ENCODE data around the gene VPS37B. TPM values are rescaled to one million over a fixed set of nuclear protein-coding genes. Genes with fewer than 3 reads are reported as not detected.

Gene VPS37B
- total and polyA plus RNA-seq, 2 donors (not counting 1 experiment from before 2014, with no cell fraction given), result 66.7 to 88.1 TPM

DNA sequence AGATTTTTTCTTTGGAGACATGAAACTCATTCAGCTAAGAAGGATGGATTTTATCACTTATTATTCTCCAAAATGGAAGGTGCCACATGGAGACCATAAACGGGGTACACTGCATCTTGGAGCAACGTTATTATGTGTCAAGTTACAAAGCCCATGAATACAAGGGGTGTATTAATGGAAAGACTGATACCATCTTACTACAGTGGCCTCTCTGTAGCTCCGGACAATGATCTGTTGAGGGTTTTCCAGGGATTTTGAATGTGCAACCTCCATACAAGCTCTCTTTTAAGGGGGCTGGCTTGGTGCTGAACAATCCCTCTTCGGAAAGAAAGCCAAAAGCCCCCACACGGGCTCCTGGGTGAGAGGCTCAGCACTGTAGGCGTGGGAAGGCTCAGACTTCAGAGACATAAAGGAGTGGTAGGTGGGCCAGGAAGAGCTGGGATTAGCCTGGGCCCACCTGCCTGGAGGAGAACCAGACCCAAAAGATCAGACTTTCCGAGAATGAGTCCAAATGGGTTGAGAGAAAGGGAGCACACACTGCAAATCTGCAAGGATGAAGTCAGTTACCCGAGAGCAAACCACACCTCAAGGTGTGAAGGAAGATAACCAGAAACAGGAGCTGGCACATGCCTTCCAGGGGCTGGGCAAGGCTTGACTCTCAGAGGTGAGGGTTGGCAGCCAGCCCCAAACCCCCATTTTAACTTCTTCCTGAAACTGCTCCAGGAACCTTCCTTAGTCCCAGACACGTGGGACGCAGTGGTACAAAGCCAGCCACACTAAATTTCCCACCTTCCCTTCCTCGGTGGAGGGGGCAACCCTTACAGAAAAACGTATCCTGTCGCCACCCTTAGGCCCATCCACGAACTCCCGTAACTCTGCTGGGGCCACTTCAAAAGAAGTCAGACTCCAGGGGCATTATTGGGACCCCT is 1.5 kb downstream of the VPS37B start:
- peak overlapping the region; percentile 94 for H3K27ac Mint-ChIP-seq
- H3K27ac ChIP-seq (ENCODE audit: low read length in 2 of 2), result peak overlapping the region; percentile 90 to 99
- H3K79me2 ChIP-seq (ENCODE audit: control insufficient read depth, insufficient read depth, low read length), result peaks cover 77% of the 10 kb centered on the region
- H3K9me3 ChIP-seq (ENCODE audit: control extremely low read depth in 1 of 3, control insufficient read depth in 2 of 3, insufficient read depth in 1 of 3, low read length in 2 of 3), result peaks cover 0 to 4% (median 0%) of the 10 kb centered on the region in 3 donors
- WGBS (ENCODE audit: insufficient coverage), result 37% methylated on average over 13 of the region's 15 CpGs
- no peaks in the 10 kb centered on the region for H3K27me3 ChIP-seq (replicated peaks in 1 of 4; ENCODE audit: control extremely low read depth in 1 of 4, control insufficient read depth in 3 of 4, insufficient read depth in 4 of 4, low read length in 3 of 4)
- CTCF ChIA-PET, result interaction anchor here (0.7 to 9.8 kb wide), 8 partner anchors 10 to 825 kb away, joined by 4 to 101 read pairs (median 6); no protein-coding TSS in a partner anchor
- peaks cover 19% of the 10 kb centered on the region for H4K20me1 ChIP-seq (ENCODE audit: control insufficient read depth, insufficient read depth, low read length, poor library complexity, severe bottlenecking)
- peak overlapping the region; percentile 99 for H3K9ac ChIP-seq (ENCODE audit: low read length)
- H3K27me3 Mint-ChIP-seq, result no peaks in the 10 kb centered on the region
- peak overlapping the region; percentile 96 for H3K4me3 Mint-ChIP-seq
- H3K4me1 Mint-ChIP-seq, result peaks cover 90% of the 10 kb centered on the region
- no peak overlapping the region for H2AFZ ChIP-seq (ENCODE audit: insufficient read depth, low read depth, low read length, poor library complexity, severe bottlenecking)
- ATAC-seq (ENCODE audit: low read depth) (no peak), DNase-seq (peak; percentile 45)
- H3K36me3 ChIP-seq (replicated peaks in 1 of 2; ENCODE audit: control extremely low read depth in 1 of 2, control insufficient read depth in 1 of 2, extremely low read depth in 1 of 2, insufficient read depth in 2 of 2, low read length in 1 of 2), result no peaks in the 10 kb centered on the region
- H3K4me3 ChIP-seq (ENCODE audit: control extremely low read depth in 1 of 5, extremely low read depth in 1 of 5, insufficient read depth in 1 of 5, low read depth in 2 of 5, low read length in 4 of 5), result peak overlapping the region; percentile 74 to 98 (median 97)
- intact Hi-C loops (cut with micrococcal nuclease), result loop anchor here (2.0 kb wide), 1 partner anchor 14 kb away; no protein-coding TSS in a partner anchor
- H3K4me2 ChIP-seq (replicated peaks; ENCODE audit: low read depth, low read length, poor library complexity, severe bottlenecking), result peak overlapping the region; percentile 97
- TF ChIP-seq EZH2 (IDR thresholded peaks at IDR 0.05; ENCODE audit: borderline replicate concordance, insufficient read depth, low read depth, low read length, poor library complexity, severe bottlenecking), result no peak
- TF ChIP-seq, protein P1, sequence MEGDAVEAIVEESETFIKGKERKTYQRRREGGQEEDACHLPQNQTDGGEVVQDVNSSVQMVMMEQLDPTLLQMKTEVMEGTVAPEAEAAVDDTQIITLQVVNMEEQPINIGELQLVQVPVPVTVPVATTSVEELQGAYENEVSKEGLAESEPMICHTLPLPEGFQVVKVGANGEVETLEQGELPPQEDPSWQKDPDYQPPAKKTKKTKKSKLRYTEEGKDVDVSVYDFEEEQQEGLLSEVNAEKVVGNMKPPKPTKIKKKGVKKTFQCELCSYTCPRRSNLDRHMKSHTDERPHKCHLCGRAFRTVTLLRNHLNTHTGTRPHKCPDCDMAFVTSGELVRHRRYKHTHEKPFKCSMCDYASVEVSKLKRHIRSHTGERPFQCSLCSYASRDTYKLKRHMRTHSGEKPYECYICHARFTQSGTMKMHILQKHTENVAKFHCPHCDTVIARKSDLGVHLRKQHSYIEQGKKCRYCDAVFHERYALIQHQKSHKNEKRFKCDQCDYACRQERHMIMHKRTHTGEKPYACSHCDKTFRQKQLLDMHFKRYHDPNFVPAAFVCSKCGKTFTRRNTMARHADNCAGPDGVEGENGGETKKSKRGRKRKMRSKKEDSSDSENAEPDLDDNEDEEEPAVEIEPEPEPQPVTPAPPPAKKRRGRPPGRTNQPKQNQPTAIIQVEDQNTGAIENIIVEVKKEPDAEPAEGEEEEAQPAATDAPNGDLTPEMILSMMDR (IDR thresholded peaks at IDR 0.05), result no peak
- H3K9me3 Mint-ChIP-seq (ENCODE audit: insufficient read depth), result no peaks in the 10 kb centered on the region
- POLR2A ChIA-PET, result interaction anchor here (0.8 to 1.0 kb wide), 2 partner anchors 12 to 23 kb away, joined by 3 to 6 read pairs; no protein-coding TSS in a partner anchor
- peaks cover 89 to 91% of the 10 kb centered on the region in 2 donors for H3K4me1 ChIP-seq (ENCODE audit: control insufficient read depth in 2 of 2, insufficient read depth in 2 of 2, low read length in 2 of 2)

Measured in B cell (primary cell).